SKM-1 treated with dmso at 0.1 percent for 144 hours (cell line): Measurements from ENCODE around the gene ORM1.
"Not testable (repeated sequence)": the region's sequence is repeated elsewhere in the genome, so short reads cannot be mapped to it uniquely, and the experiment has no call there.

Experiments used
- DNase-seq: peaks from one replicate; lab custom pipeline; 2025; ENCODE audit not compliant: unreplicated experiment; lab: John Stamatoyannopoulos, UW

The ORM1 gene

DNA sequence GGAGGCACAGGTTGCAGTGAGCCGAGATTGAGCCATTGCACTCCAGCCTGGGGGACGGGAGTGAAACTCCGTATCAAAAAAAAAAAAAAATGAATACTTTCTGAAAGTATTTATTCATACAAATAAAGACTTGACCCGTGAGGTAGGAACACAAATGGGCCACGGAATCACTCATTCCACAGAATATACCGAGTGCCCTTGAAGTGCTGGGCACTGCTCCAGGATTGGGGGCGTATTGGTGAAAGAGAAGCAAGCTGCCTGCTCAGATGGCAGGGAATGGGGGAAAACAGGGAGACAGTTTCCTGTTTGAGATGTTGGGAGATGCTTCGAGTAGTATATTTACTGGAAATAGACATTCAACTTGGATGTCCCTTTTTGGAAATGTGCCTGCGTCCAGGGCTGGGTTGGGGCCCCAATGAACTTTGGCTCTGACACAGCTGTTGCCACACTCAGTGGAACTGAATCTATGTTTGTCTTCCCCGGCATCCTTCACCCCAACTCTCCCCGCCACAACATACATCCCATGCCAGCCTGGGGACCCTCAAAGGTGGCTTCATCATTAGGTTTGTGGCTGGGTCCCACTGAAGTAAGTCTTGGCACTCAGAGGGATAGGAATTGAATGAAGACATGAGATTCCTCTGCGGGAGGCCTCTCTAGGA lies 609 bp upstream of the ORM1 start:
- not testable (repeated sequence) for DNase-seq

DNA sequence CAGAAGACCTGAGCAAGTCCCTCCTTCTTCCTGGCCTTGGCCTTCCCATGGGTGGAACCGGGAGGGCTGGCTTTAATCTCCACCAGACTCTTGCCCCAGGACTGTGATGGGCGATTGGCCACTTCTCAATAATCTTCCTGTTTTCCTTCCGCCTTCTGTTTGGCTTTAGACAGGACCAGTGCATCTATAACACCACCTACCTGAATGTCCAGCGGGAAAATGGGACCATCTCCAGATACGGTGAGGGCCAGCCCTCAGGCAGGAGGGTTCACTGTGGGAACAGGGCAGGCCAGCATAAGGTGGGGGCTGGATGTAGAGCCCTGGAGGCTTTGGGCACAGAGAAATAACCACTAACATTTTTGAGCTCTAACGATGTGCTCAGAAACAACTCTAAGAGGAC lies 951 bp downstream of the ORM1 start:
- DNase-seq: not testable (repeated sequence)

DNA sequence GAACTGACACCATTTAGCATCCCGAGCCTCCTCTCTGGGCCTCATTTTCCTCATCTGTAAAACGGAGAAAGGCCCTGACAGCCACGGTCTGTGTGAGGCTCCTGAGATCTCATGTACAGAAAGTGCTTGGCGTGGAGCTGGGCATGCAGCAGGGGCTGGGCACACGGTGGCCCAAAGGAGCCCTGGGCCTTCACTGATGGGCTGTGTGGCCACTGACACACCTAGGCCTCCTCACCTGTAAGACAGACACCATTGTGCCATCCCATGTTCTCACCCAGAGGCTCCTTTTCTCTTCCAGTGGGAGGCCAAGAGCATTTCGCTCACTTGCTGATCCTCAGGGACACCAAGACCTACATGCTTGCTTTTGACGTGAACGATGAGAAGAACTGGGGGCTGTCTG lies 1.6 kb downstream of the ORM1 start:
- DNase-seq: no peak

DNA sequence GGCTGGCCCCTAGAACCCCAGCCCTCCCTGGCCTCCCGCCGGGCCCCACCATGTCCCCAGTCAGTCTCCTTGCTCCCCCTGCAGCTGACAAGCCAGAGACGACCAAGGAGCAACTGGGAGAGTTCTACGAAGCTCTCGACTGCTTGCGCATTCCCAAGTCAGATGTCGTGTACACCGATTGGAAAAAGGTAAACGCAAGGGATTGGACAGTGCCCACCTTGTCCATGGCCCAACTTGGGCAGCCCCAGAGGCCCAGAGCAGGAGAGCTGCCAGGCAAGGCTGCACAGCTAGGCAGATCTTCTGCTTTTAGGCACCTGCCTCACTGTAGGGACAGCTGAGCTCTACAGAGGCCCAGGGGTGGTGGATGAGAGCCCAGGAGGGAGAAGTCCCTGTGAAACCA lies 2.1 kb downstream of the ORM1 start:
- not testable (repeated sequence) for DNase-seq

DNA sequence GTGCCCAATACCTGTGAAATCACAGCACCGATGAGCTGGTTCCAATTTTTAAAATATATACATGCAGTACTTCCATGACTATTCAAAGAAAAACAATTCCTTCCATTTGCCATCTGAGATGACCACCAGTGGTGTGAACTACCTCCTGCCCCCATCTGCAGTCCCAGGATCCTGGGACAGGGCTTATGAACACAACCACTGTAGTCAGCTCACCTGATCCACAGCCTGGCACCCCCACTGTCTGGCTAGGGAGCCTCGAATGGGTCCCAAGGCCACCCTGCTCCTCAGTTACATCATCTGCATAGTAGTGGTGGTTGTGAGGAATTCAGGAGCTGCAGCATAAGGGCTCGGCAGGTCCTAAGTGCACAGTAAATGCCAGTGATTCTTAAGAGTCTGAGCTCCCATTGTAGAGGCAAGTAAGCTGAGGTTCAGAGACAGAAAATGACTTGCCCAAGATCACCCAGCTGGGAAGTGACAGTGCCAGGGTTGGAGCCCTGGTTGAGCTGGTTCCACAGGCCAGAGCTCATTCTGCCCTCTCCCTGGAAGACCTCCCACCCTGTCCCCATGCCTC lies 2.9 kb downstream of the ORM1 start:
- DNase-seq: not testable (repeated sequence)

DNA sequence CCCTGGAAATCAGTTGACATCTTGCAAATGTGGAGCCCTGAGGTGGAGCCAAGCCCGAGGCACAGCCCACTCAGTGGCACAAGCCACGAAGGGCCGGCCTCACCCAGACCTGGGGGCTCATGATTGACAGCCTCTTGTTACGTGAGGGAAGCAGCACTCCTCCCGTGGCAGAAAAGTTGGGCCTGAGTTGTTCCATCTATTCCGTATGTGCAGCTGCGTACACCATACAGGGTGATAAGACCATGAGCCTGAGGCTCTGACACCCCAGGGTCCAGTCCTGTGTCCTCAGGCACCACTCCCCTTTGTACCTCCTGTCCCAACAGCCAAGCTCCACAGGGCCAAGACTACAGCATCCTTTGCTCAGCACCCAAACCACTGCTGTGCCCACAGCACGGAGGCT lies 4.9 kb downstream of the ORM1 start:
- DNase-seq: no peak

DNA sequence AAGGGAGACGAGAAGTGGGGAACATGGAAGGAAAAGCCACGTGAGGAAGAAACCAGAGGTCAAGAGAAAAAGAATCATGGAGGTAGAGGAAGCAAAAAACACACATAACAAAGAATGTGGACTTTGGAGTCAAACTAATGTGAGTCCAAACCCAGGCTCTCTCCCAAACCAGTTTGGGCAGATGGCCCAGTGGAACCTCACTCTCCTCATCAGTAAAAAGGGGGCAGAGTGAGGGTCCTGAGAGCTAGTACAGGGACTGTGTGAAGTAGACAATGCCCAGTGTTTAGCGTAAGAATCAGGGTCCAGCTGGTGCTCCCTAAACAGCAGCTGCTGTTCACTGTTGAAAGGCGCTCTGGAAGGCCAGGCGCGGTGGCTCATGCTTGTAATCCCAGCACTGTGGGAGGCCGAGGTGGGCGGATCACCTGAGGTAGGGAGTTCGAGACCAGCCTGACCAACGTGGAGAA lies 5.5 kb downstream of the ORM1 start:
- DNase-seq: not testable (repeated sequence)

DNA sequence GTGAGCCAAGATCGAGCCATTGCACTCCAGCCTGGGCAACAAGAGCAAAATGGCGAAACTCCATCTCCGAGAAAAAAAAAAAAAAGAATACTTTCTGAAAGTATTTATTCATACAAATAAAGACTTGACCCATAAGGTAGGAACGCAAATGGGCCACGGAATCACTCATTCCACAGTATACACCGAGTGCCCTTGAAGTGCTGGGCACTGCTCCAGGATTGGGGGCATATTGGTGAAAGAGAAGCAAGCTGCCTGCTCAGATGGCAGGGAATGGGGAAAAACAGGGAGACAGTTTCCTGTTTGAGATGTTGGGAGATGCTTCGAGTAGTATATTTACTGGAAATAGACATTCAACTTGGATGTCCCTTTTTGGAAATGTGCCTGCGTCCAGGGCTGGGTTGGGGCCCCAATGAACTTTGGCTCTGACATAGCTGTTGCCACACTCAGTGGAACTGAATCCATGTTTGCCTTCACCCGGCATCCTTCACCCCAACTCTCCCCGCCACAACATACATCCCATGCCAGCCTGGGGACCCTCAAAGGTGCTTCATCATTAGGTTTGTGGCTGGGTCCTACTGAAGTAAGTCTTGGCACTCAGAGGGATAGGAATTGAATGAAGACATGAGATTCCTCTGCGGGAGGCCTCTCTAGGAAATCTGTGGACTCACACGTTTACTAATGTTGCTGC lies 6.2 kb downstream of the ORM1 start:
- not testable (repeated sequence) for DNase-seq

DNA sequence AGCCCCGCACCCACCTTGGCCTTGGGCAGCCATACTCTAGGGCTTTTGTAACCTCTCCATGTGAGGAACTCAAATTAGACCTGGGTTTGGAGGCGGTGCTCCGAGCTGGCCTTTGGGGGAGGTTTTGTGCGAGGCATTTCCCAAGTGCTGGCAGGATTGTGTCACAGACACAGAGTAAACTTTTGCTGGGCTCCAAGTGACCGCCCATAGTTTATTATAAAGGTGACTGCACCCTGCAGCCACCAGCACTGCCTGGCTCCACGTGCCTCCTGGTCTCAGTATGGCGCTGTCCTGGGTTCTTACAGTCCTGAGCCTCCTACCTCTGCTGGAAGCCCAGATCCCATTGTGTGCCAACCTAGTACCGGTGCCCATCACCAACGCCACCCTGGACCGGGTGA lies 6.7 kb downstream of the ORM1 start, which contains the start of gene ORM2:
Gene ORM2 (plus strand): TSS at position 245 of the 398 bp plus-strand sequence. CDS start 36 bp downstream, at position 281.
- DNase-seq: not testable (repeated sequence)

DNA sequence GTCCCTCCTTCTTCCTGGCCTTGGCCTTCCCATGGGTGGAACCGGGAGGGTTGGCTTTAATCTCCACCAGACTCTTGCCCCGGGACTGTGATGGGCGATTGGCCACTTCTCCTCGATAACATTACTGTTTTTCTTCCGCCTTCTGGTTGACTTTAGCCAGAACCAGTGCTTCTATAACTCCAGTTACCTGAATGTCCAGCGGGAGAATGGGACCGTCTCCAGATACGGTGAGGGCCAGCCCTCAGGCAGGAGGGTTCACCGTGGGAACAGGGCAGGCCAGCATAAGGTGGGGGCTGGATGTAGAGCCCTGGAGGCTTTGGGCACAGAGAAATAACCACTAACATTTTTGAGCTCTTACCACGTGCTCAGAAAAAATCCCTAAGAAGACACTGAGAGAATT lies 7.7 kb downstream of the ORM1 start:
- DNase-seq: no peak

DNA sequence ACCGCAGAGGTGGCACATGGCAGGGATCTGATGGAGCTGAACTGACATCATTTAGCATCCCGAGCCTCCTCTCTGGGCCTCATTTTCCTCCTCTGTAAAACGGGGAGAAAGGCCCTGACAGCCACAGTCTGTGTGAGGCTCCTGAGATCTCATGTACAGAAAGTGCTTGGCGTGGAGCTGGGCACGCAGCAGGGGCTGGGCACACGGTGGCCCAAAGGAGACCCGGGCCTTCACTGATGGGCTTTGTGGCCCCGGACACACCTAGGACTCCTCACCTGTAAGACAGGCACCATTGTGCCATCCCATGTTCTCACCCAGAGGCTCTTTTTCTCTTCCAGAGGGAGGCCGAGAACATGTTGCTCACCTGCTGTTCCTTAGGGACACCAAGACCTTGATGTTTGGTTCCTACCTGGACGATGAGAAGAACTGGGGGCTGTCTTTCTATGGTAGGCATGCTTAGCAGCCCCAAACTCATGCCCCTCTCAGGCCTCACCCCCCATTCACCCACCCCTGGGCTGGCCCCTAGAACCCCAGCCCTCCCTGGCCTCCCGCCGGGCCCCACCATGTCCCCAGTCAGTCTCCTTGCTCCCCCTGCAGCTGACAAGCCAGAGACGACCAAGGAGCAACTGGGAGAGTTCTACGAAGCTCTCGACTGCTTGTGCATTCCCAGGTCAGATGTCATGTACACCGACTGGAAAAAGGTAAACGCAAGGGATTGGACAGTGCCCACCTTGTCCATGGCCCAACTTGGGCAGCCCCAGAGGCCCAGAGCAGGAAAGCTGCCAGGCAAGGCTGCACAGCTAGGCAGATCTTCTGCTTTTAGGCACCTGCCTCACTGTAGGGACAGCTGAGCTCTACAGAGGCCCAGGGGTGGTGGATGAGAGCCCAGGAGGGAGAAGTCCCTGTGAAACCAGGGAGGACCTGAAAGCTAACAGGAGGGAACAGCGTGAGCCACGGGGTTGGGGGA lies 8.6 kb downstream of the ORM1 start:
- not testable (repeated sequence) for DNase-seq

DNA sequence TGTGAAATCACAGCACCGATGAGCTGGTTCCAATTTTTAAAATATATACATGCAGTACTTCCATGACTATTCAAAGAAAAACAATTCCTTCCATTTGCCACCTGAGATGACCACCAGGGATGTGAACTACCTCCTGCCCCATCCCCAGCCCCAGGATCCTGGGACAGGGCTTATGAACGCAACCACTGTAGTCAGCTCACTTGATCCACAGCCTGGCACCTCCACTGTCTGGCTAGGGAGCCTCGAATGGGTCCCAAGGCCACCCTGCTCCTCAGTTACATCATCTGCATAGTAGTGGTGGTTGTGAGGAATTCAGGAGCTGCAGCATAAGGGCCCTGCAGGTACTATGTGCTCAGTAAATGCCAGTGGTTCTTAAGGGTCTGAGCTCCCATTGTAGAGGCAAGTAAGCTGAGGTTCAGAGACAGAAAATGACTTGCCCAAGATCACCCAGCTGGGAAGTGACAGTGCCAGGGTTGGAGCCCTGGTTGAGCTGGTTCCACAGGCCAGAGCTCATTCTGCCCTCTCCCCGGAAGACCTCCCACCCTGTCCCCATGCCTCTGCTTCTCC lies 9.7 kb downstream of the ORM1 start:
- DNase-seq: not testable (repeated sequence)

DNA sequence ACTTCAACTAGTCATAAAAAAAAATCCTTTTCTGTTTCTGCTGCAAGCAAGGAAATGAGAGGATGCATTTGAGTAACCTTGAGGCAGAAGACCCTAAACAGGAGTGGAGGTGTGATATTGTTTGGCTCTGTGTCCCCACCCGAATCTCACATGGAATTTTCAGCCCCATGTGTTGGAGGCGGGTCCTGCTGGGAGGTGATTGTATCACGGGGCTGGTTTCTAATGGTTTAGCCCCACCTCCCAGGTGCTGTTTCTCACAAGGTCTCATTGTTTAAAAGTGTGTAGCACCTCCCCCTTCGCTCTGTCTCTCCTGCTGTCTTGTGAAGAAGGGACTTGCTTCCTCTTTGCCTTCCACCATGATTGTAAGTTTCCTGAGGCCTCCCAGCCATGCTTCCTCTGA lies 10.8 kb downstream of the ORM1 start:
- DNase-seq: not testable (repeated sequence)

DNA sequence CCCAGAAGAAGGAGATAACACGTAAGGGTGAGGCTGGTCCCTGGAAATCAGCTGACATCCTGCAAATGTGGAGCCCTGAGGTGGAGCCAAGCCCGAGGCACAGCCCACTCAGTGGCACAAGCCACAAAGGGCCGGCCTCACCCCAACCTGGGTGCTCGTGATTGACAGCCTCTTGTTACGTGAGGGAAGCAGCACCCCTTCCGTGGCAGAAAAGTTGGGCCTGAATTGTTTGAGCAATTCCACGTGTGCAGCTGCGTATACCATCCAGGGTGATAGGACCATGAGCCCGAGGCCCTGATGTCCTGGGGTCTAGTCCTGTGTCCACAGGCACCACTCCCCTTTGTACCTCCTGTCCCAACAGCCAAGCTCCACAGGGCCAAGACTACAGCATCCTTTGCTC lies 11.6 kb downstream of the ORM1 start:
- DNase-seq: no peak

DNA sequence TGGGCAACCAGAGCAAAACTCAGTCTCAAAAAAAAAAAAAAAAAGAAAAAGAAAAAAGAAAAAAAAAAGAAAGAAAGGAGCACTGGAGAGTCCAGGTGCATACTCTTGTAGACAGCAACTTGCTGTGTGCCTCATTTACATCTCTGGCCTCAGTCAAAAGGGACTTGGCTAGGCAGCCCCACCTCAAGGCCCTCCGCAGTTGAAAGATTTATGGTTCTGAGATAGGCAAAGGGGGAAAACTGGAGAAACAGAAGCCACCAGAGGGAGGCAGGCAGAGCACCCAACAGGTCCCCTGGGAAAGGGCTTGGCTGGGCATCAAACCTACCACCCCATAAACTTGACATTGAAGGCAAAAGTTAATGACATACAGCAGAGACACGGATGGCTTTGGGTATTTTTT lies 12.8 kb downstream of the ORM1 start:
- DNase-seq: no peak

DNA sequence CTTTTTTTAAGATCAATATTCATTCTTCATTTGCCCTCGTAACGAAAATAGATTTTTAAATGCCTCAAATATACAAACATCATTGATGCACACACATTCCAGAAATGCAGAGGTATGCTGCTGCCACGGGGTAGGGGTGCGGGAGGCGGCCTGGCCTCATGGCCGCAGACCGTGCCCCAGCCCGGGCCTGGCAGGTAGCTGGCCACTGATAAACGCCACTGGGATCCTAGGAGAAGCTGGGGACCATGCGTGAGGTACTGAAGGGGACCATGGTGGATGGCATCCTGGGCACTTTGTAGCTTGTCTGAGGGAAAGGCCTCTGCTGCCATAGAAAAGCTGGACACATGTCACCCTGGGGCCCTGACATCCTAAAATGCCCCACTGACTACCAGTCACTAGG lies 13.3 kb downstream of the ORM1 start:
- no peak for DNase-seq

DNA sequence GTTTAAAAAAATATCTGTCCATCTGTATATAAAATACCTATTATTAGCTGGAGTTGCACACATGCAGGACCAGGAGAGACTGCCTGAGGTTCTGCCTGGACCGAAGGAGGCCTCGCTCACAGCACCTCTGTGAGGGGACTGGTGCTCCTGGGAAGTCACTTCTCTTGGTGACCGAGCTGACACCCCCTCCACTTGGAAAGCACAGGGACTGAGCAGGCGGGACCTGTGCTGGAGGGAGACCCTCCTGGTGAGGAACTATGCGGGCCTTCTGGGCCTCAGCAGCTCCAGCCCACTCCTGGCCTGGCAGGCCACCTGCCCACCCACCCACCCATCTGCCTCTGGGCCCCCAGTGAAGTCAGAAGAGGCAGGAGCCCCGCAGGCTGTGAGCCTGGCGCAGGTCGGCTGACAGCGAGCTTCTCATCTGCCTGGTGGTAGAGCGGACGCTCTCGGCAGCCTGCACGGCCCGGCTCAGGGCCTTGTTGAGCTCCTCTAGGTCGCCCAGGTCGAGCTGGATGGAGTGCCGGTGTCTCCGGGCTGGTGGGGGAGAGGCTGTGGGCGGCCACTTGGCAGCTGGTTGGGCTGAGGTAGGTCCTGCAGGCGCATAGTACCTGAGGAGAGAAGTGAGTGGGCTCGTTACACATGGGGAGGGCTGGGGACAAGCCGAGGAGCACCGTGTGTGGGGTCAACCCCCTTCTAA lies 13.9 kb downstream of the ORM1 start:
- DNase-seq: no peak

DNA sequence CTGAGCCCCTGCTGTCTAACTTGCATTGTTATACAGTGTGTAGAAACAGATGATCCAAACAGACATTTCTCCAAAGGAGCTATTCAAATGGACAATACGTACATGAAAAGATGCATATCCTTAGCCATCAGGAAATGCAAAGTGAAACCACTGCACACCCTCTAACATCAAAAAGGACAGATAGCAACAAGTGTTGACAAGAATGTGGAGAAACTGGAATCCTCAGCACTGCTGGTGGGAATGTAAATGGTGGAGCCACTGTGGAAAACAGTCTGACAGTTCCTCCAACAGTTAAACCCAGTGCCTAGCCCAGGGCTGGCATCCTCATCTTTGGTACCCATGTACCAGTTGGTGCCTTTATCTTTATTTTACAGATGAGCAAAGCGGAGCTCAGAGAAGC lies 15.3 kb downstream of the ORM1 start:
- no peak for DNase-seq

DNA sequence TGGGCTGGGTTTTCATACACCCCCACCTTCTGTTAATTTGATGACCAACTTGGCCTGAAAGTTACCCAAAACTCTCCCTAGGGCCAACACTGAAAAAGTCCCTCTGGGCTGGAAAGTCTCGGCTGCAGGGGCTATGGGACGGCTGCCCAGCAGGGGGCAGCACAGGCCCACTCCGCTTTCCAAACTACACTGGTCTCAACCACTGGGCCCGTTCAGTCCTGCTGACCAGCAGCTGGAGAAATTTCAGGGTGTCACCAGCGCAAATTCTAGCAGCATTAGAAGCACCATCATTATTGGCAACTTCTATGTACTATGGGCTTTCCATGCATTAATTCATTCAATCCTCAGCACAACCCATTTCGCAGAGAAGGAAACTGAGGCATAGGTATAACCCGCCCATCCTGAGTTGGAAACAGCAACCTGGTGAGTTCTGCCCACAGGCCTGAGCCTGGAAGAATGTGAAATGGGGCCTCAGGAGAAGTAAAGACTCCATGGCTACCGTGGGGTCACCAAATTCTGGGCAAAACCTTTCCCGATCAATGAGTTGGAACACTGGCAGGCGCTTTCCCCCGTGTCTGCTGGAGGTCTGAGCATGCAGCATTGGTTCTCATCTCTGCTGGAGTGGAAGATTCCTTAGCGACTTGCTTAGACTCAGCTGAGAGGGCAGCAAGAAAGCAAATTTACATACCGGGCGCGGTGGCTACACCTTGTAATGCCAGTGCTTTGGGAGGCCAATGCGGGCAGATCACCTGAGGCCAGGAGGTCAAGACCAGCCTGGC lies 16.4 kb downstream of the ORM1 start:
- peak; percentile 18 for DNase-seq
